Measurements from ENCODE around the gene MAP2K1.
"Not testable (repeated sequence)": the region's sequence is repeated elsewhere in the genome, so short reads cannot be mapped to it uniquely, and the experiment has no call there.

Gene MAP2K1

DNA sequence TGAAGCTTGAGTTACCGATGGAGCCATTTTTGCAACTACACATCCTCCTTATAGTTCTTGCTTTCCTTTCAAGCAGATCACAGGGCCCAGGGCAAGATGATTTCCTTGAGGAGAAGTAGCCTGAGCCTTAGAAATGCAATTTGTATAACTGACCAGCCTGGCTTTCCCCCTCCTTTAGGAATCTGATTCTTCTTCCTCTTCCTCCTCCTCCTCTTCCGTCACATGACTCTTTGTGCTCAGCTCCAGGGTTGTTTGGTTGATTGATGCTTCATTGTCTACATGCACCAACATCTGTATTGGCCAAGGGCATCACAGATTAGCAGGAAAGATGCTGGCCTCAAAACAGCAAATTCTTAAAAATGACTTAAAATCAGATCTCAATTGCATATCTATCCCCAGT lies 107.5 kb downstream of the MAP2K1 start:
- no peak overlapping the region for H3K4me3 ChIP-seq (ENCODE audit: low read length)
- TF ChIP-seq ZNF274 (IDR thresholded peaks at IDR 0.05; ENCODE audit: low read depth, low read length), result no peak

DNA sequence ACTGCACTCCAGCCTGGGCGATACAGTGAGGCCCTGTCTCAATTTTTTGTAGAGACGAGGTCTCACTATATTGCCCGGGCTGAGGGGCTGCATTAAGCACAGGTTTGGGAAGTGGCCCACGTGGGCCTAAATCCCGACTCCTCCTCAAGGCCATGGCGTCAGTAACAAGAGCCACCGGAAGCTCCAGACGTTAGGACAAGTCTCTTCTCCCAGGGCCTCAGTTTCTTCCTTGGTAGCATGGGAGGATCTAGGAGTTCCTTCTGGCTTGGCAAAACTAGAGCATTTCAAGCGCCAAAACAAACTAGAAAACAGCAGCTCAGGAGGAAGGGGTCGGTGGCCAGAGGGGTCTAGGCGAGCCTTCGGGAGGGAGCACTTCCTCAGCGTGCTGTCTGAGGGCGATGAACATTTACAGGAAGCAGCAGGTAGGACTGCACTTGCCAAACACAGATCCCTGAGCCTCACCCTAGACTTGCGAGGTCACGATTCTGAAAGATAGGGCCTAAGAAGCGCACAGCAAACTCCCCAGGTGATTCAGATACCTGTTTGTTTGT lies 110.3 kb downstream of the MAP2K1 start:
- TF ChIP-seq ZNF274 (IDR thresholded peaks at IDR 0.05; ENCODE audit: low read depth, low read length), result no peak
- peak overlapping the region; percentile 89 for H3K4me3 ChIP-seq (ENCODE audit: low read length)

DNA sequence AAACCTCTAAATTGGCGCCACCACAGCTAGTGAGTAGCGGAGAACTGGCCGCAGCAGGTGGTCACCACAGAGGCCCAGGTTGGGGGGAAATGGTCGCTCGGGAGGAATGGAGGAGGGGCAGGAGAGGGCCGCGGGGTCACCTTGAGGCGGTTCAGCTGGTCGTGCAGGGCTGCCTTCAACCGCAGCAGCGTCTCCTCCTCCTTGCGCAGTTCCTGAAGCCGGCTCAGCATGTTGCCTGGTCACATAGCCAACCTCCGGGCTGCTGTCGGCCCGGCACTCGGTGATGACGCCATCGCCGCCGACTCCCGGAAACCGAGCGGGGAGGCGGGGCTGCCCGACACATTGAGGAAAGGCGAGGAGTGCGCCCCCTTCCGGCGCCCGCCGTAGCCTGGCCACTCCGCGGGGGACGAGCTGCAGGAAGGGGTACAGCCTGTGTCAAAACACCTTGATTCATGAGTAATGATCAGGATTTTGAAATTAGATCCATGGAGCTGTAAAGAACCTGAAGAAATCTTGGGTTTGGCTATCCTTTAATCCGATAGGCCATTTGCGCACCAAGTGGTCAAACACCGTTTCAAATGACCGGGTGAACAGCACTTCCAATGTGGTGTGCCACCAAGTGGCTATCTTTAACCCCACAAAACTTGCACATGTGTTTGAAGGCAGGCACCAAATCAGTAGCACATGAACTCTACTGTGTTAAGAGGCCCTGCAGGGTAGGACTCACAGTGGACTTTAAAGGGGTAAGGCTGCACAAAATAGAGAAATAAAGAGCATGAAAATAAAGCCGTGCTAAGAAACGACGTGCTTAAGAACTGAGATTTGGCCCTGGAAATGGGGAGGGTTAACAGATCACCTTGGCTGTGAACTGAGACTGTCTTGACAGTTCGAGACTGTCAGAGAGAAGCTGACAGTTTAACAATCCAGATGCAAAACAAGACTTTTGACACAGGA lies 111.1 kb downstream of the MAP2K1 start, which contains the start of gene SNAPC5:
TSS of gene SNAPC5 (minus strand) at position 261 of the 954 bp plus-strand sequence. CDS start at position 230, 31 bp downstream.
- H3K4me3 ChIP-seq (ENCODE audit: low read length), result peak within 1 kb of the TSS; percentile 89
- no peak for TF ChIP-seq ZNF274 (IDR thresholded peaks at IDR 0.05; ENCODE audit: low read depth, low read length)

DNA sequence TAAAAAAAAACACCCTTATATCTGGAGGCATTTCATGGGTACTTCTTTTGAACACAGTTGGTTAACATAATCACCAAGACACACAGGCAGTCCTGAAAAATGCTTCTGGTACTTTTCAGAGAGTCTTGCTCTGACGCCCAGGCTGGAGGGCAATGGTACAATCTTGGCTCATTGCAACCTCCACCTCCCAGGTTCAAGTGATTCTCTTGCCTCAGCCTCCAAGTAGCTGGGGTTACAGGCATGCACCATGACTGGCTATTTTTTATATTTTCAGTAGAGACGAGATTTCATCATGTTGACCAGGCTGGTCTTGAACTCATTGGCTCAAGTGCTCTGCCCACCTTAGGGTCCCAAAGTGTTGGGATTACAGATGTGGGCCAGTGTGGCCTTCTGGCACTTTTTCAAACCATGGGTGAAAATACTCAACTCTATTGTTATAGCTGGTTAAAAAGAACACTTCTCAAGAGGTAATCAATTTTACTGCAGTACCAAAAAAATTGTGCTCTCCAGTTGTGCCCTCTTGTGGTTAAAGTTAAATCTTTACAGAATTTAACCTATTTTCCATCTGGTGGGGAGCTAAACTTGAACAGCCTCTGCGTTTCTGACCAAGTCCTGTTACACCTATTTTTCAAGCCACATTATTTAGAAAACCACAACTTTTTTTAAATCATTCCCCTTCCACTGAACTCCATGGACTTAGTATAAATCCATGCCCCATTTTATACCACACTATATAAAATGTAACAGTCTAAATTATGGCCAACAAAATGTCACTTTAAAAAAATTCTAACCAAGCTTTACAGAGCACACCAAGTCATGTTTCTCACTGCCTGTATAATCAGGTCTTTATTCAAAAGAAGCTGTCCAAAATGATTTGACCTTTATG lies 112.0 kb downstream of the MAP2K1 start:
- H3K4me3 ChIP-seq (ENCODE audit: low read length), result no peak overlapping the region
- no peak for TF ChIP-seq ZNF274 (IDR thresholded peaks at IDR 0.05; ENCODE audit: low read depth, low read length)

DNA sequence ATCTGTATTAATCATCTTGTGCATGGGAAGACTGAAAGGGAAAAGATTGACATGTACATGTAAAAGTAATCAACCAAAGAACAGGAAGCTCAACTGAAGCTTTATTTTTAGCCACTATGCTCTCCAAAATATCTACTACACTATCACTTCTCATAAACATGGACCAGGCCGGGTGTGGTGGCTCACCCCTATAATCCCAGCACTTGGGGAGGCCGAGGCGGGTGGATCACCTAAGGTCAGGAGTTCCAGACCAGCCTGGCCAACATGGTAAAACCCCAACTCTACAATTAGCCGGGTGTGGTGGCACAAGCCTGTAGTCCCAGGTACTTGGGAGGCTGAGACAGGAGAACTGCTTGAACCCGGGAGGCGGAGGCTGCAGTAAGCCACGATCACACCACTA lies 113.6 kb downstream of the MAP2K1 start:
- not testable (repeated sequence) for H3K4me3 ChIP-seq (ENCODE audit: low read length)

DNA sequence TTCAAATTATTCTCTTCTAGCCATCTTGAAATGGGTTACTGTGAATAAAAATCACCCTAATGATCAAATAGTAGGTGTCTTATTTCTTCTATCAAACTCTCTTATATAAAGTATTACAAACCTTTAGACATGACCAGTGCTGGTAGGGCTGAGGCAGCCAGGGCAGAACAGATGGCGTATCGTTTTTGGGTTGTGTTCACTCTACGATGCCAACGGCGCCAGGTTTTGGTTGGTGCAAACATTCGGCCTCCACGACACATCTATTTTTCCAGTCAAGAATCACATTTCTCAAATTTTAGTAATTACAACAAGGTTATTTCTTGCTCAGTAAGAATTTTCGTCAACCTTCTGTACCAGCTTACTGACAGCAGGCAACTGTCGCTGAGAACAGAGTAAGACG lies 115.8 kb downstream of the MAP2K1 start:
- peak overlapping the region; percentile 97 for H3K4me3 ChIP-seq (ENCODE audit: low read length)
- TF ChIP-seq ZNF274 (IDR thresholded peaks at IDR 0.05; ENCODE audit: low read depth, low read length), result no peak

DNA sequence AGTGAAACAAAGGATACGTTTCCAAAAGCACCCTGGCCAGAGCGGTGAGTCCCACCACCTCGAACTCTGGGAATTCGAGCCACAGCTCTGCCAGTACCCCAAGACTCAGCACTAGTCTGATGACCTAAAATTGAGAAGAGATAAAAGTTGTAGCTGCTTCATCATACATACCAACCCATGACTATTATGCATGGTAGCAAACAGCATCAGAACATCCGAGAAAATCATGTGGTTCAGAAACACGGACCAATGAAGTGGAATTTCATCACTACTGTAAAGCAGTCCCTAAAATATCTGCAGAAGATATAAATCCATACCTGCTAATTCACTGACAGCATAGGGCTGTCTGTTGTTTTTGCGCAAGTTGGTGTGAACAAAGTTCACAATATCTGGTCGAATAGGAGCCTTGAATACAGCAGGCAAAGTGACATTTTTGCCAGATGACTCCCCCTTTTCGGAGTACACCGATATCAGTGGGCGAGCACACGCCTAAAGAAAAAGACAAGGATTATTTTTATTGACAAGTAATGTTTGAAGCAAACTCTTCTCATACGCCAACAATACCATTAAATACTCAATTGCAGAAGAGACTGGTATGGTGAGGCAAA lies 116.4 kb downstream of the MAP2K1 start:
- H3K4me3 ChIP-seq (ENCODE audit: low read length), result peak overlapping the region; percentile 97

DNA sequence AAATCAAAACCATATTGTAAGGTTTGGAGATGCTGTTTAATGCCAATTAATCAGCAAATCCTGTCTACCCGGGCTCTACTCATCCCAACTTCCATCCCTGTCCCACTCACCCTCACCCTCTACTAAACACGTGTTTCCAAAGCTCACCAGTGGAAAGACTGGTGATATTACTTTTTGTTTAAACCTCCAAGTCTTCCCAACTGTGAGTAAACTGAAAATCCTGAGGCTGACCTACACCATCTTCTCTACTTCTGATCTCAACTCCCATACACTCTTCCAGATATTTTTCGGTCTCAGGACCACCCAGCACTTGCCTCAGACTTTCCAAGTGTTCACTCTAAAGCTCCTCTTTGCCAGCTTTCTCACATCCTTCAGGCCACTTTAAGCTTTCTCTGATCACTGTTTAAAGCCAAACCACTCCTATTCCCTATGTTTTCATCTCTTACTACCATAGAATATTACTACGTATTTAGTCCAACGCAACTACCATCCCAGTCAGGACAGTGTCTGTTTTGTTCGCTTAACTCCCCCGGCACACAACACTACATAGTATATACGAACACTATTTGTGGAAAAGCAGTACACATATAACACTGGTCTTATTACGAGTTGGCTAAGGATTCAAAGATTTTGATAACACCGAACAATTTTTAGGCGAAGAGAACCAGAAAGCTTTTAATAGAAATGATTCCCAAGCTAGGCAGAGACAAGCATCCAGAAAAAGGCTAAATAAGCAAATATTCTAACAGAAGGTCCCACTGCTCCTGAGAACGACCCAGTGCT lies 117.3 kb downstream of the MAP2K1 start:
- H3K4me3 ChIP-seq (ENCODE audit: low read length), result peak overlapping the region; percentile 97
- no peak for TF ChIP-seq ZNF274 (IDR thresholded peaks at IDR 0.05; ENCODE audit: low read depth, low read length)

DNA sequence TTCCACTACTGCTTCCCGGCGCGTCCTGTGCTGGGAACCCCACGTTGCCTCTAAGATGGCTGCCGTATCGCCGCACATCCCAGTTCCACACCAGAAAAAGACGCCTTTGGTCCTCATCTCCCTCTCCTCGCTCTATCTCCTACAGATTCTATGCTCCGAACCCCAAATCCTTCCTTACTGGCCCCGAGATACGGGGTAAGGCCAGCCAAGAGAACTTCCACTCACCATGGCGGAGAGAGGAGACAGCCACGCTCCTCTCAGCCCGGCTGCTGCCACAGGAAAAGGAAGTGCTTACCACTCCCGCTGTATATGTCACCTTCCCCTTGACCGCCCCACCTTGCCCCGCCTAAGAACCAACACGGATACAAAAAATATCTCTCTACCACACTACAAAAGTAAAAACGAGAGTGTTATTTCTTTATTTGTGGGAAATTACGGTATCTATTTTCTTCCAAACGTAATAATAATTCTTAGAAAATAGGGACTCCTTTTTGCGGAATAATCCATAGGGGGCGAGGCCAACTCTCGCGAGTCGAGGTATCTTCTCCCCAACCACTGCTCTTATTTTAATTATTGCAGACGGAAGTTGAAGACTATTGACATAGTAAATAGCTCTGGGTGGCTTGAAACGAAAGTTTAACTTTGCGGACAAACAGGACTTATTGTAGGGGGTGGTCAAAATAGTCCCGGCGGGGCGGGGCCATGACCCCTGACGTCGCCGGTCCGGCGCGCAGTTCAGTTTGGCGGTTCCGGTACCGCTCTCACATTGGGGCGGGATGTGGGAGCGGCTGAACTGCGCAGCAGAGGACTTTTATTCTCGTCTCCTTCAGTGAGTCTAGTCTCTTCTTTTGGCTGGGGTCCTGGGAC lies 118.1 kb downstream of the MAP2K1 start, which contains the start of the genes RPL4 and ZWILCH:
TSS of gene RPL4 (minus strand) at position 293 of the 867 bp plus-strand sequence. CDS start at position 228, 65 bp downstream.
TSS of gene ZWILCH (plus strand) at position 764 of the 867 bp plus-strand sequence. CDS start at position 777, 13 bp downstream.
- TF ChIP-seq ZNF274 (IDR thresholded peaks at IDR 0.05; ENCODE audit: low read depth, low read length), result no peak
- H3K4me3 ChIP-seq (ENCODE audit: low read length), result peak within 1 kb of the TSS; percentile 97

DNA sequence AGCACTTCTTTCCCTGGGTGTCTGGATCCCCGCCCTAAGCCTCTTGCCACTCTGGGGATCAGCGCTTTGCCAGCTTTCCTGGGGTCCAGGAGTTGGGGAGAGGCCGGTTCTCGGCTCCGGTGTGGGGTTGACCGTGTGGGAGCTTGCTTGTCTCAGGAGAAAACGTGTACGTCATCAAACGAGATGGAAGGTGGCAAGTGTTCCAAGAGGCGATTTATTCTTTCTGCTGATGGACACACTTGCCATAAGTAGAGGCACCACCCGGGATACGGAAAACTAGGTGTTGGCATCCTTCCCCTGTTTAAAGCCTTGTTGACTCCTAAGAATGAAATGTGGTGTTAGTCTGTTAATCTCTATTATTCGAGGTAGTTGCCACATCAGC lies 118.7 kb downstream of the MAP2K1 start:
- TF ChIP-seq ZNF274 (IDR thresholded peaks at IDR 0.05; ENCODE audit: low read depth, low read length), result no peak
- peak overlapping the region; percentile 97 for H3K4me3 ChIP-seq (ENCODE audit: low read length)

DNA sequence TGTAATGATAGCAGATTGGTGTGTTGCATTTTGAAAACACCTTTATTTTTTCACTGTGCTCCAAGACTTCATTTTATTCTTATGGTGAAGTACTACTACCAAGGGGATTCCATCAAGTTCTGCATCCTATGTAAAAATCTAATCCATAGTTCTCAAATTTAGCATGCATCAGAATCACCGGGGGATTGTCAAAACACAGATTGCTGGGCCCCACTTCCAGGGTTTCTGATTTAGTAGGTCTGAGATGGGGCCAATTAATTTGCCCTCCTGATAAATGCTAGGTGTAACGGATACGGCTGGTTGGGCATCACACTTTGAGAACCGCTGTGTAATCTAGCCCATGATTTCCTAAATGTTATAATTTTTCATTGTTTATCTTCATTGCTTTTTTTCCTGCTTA lies 119.1 kb downstream of the MAP2K1 start:
- TF ChIP-seq ZNF274 (IDR thresholded peaks at IDR 0.05; ENCODE audit: low read depth, low read length), result no peak

DNA sequence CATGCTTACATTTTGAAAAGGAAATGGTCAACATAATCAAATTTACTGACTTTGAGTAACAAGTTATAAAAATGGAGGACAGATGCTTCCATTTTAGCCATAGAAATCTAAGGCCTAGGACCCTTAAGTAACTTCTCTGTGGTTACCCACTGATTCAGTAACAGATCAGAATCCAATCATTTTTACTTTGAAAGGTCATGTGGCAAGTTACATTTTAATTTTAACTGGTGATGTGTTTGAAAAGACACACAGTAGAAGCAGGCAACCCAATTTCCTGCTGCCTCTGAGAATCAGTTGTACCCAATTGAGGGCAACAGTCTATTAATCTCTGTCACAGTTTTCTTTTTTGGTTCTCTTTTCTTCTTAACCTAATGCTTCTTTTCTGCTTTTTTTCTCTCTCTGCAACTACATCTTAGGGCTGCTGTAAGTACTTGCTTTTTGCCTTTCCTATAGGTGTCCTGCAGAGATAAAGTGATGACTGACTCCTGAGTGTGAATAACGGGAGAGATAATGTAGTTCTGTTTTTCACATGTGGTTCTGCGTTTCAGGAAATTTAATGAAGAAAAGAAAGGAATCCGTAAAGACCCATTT lies 121.7 kb downstream of the MAP2K1 start:
- no peak overlapping the region for H3K4me3 ChIP-seq (ENCODE audit: low read length)

More for the DNA sequence above, 119.1 kb downstream of the MAP2K1 start:
- H3K4me3 ChIP-seq (ENCODE audit: low read length), result peak overlapping the region; percentile 97

More for the DNA sequence above, 121.7 kb downstream of the MAP2K1 start:
- TF ChIP-seq ZNF274 (IDR thresholded peaks at IDR 0.05; ENCODE audit: low read depth, low read length), result no peak

Measured in GM08714 (cell line).